A673 (cell line): ENCODE measurements around the gene NCOA3. TPM values are rescaled to one million over a fixed set of nuclear protein-coding genes. Genes with fewer than 3 reads are reported as not detected.

Experiments used
- BruUV-seq: library from RNA; stranded (reverse); fragments of 400-500 nt; replicated peaks from 2 replicates; lab custom pipeline; 2021; lab: Mats Ljungman, UMichigan
- CTCF ChIA-PET: fragments of 300-600 bp; sonication (Branson Sonifier 250); formaldehyde crosslinking; loops from one replicate; lab custom pipeline; 2022; ENCODE audit warnings: antibody characterized with exemption; lab: Charles Lee
- POLR2A ChIA-PET: fragments of 300-600 bp; sonication (Branson Sonifier 250); formaldehyde crosslinking; loops from one replicate; lab custom pipeline; 2022; ENCODE audit warnings: antibody characterized with exemption; ENCODE audit not compliant: low non-redundant PET; lab: Charles Lee
- DNase-seq: peaks from one replicate; pipeline ENCODE4 v3.0.0-alpha.2; 2015; ENCODE audit warnings: low spot score
- H3K27ac ChIP-seq: fragments of 200-600 bp; sonication (generic); 2 replicates; pipeline ENCODE4 v1.5.1; 2016; ENCODE audit warnings: mixed run types, low read depth, mild to moderate bottlenecking, mixed read lengths, antibody characterized with exemption, low read length; ENCODE audit not compliant: poor library complexity, severe bottlenecking
- H3K27me3 ChIP-seq: fragments of 200-600 bp; sonication (generic); replicated peaks from 2 replicates; pipeline ENCODE4 v1.6.1; 2017; ENCODE audit warnings: mixed run types, low read depth, mild to moderate bottlenecking, mixed read lengths, antibody characterized with exemption, low read length; ENCODE audit not compliant: insufficient read depth, poor library complexity
- H3K36me3 ChIP-seq: fragments of 200-600 bp; sonication (generic); 2 replicates; pipeline ENCODE4 v1.6.1; 2016; ENCODE audit warnings: mixed run types, mild to moderate bottlenecking, mixed read lengths, antibody characterized with exemption, low read length; ENCODE audit not compliant: insufficient read depth, poor library complexity, severe bottlenecking
- H3K4me1 ChIP-seq: fragments of 200-600 bp; sonication (generic); 2 replicates; pipeline ENCODE4 v1.6.1; 2017; ENCODE audit warnings: mixed run types, mild to moderate bottlenecking, mixed read lengths, antibody characterized with exemption, low read length; ENCODE audit not compliant: insufficient read depth, poor library complexity, severe bottlenecking
- H3K4me3 ChIP-seq: fragments of 200-600 bp; sonication (generic); 2 replicates; pipeline ENCODE4 v1.5.1; 2016; ENCODE audit warnings: low read depth, mixed run types, mild to moderate bottlenecking, mixed read lengths, low read length; ENCODE audit not compliant: poor library complexity, severe bottlenecking
- H3K9me3 ChIP-seq: fragments of 200-600 bp; sonication (generic); 2 replicates; pipeline ENCODE4 v1.6.1; 2016; ENCODE audit warnings: mixed run types, low read depth, mild to moderate bottlenecking, mixed read lengths, antibody characterized with exemption, low read length; ENCODE audit not compliant: poor library complexity, severe bottlenecking
- EZH2 ChIP-seq: fragments of 200-600 bp; sonication (generic); IDR thresholded peaks from 2 replicates; pipeline ENCODE4 v1.6.1; 2017; ENCODE audit warnings: borderline replicate concordance, low read depth, mild to moderate bottlenecking, mixed read lengths, antibody characterized with exemption, low read length; ENCODE audit not compliant: poor library complexity, severe bottlenecking
- intact Hi-C: fragments of 100-400 bp; cut with micrococcal nuclease; formaldehyde crosslinking; loops from one replicate; pipeline ENCODE4 v1.10.0; 2022; ENCODE audit not compliant: unreplicated experiment
- total RNA-seq: library from RNA; stranded (reverse); gene quantifications from 2 replicates; pipeline ENCODE4 v1.2.3, GENCODE V29; 2021
- TF ChIP-seq, protein P1 (sequence below): fragments of 300-800, 200-600 bp; sonication (generic); conservative IDR thresholded peaks from 2 replicates; pipeline ENCODE4 v1.5.1; 2017; ENCODE audit warnings: low read depth, mild to moderate bottlenecking, antibody characterized with exemption, low read length, moderate library complexity, mixed read lengths

Gene NCOA3
- total RNA-seq, 1 experiment from 2014 or later = 26.8 TPM

DNA sequence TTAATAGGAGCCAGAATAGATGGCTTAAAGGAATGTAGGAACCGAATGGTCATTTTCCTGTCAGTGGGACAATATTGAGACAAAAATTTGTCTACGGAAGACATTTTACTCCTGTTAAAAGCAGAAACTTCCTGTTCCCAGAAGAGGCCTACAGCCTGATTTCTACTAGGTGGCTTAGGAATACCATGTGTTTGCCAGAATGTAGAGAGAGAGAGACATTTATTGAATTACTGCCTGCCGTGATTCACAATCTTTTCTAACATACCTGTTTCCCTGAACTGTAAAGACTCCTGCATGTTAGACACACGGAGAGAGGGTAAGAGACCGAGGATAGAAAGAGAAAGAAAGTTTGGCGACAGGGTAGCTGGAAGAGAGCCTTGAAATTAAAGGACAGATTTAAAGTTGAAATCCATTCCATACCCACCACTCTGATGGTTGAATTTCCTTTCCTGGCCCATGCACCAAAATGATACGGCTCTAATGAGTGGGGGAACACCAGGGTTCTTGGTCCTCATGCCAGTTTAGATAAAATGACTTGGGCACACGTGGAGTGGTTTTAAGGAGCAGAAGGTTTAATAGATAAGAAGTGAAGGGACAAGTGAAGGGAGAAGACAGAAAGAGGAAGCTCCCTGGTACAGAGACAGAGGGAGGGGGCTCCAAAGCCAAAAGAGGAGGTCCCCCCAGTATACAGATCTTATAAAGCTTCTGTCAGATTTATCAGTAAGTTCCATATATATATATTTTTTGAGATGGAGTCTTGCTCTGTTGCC lies 22.5 kb downstream of the NCOA3 start:
- Histone ChIP-seq H3K4me3 (no peak overlapping the region), H3K27ac (no peak overlapping the region), H3K36me3 (peaks cover 4% of the 10 kb centered on the region), H3K4me1 (no peaks in the 10 kb centered on the region), H3K9me3 (peaks cover 11% of the 10 kb centered on the region), H3K27me3 (no peaks in the 10 kb centered on the region)
- POLR2A ChIA-PET = no interaction called here
- CTCF ChIA-PET = no interaction called here
- no peak for DNase-seq
- no peak for TF ChIP-seq EZH2
- TF ChIP-seq, protein P1, sequence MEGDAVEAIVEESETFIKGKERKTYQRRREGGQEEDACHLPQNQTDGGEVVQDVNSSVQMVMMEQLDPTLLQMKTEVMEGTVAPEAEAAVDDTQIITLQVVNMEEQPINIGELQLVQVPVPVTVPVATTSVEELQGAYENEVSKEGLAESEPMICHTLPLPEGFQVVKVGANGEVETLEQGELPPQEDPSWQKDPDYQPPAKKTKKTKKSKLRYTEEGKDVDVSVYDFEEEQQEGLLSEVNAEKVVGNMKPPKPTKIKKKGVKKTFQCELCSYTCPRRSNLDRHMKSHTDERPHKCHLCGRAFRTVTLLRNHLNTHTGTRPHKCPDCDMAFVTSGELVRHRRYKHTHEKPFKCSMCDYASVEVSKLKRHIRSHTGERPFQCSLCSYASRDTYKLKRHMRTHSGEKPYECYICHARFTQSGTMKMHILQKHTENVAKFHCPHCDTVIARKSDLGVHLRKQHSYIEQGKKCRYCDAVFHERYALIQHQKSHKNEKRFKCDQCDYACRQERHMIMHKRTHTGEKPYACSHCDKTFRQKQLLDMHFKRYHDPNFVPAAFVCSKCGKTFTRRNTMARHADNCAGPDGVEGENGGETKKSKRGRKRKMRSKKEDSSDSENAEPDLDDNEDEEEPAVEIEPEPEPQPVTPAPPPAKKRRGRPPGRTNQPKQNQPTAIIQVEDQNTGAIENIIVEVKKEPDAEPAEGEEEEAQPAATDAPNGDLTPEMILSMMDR = no peak
- BruUV-seq = no TSS peak
- intact Hi-C loops = no loop called here

DNA sequence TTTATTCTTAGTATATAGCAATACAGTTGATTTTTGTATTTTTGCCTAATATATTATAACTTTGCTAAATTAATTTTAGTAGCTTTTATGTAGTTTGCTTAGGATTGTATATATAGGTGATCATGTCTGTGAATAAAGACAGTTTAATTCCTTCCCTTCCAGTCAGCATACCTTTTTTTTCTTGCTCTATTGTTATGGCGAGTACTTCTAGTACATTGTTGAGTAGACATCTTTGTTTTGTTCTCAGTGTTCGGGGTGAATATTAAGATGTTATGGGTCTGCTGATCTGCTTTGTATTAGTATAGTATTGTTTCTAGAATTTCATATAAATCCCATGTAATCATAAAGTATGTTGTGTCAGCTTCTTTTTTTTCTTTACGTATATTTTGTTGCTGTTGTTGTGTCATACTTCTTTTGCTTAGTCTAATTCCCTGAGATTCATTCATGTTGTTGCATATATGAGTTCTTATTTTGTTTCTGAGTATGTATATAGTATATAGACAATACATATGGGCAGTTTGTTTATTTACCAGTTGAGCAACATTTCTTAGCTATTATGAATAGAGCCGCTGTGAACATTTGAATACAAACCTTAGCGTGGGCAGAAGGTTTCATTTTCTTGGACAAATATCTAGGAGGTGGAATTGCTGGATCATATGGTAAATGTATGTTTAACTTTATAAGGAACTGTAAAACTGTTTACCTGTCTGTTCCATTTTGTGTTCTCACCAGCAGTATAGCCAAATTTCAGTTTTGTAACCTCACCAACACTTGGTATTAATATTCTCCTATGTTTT lies 25.5 kb downstream of the NCOA3 start:
- no peaks in the 10 kb centered on the region for H3K36me3 ChIP-seq
- no peak for TF ChIP-seq EZH2
- TF ChIP-seq, protein P1 = no peak
- no peaks in the 10 kb centered on the region for H3K9me3 ChIP-seq
- H3K4me1 ChIP-seq = no peaks in the 10 kb centered on the region
- no peak overlapping the region for H3K27ac ChIP-seq
- CTCF ChIA-PET = no interaction called here
- intact Hi-C loops = no loop called here
- no peak overlapping the region for H3K4me3 ChIP-seq
- H3K27me3 ChIP-seq = no peaks in the 10 kb centered on the region
- no TSS peak for BruUV-seq
- POLR2A ChIA-PET = no interaction called here
- DNase-seq = no peak

DNA sequence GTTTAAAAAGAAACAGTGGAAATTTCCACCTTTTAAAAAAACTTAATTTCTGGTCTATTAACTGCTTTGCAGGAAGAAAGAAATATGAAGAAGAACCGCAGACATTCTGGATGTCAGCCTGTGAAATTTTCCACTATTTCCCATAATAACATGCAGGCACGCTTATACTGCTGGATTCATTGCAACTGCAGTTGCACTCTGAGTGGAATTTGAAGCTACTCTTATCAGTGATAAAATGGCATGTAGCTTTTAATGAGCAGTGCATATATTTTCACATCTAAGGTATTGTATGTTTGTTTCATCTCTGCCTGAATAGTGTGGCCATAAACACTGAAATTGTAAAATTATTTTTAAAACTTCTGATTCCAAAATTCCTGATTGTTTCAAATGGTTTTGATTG lies 28.2 kb downstream of the NCOA3 start:
- no peak overlapping the region for H3K4me3 ChIP-seq
- no peak for TF ChIP-seq EZH2
- TF ChIP-seq, protein P1 = no peak
- H3K27me3 ChIP-seq = no peaks in the 10 kb centered on the region
- no peak overlapping the region for H3K27ac ChIP-seq
- BruUV-seq = no TSS peak
- intact Hi-C loops = no loop called here
- no peaks in the 10 kb centered on the region for H3K9me3 ChIP-seq
- no peaks in the 10 kb centered on the region for H3K36me3 ChIP-seq
- no peak for DNase-seq
- no peaks in the 10 kb centered on the region for H3K4me1 ChIP-seq
- ChIA-PET POLR2A (no interaction called here), CTCF (no interaction called here)
